H1 (cell line): ENCODE measurements around the gene WASF3. TPM values are rescaled to one million over a fixed set of nuclear protein-coding genes. Genes with fewer than 3 reads are reported as not detected.

Source experiments
- CTCF ChIA-PET: fragments of 300-600 bp; sonication (Branson Sonifier 250); formaldehyde crosslinking; loops from one replicate; lab custom pipeline; 2021; ENCODE audit not compliant: partially characterized antibody; lab: Charles Lee
- POLR2A ChIA-PET: fragments of 300-600 bp; sonication (Branson Sonifier 250); formaldehyde crosslinking; loops from one replicate; lab custom pipeline; 2021; ENCODE audit warnings: inconsistent platforms; ENCODE audit not compliant: partially characterized antibody; lab: Charles Lee
- DNase-seq, 2 experiments: peaks; one replicate each; pipeline versions ENCODE4 v3.0.0 to v3.0.0-alpha.2; 2010 to 2022; ENCODE audit warnings: low spot score in 2 of 2, low read depth in 1 of 2, mixed read lengths in 1 of 2
- FAIRE-seq: peaks from 2 replicates; lab custom pipeline; 2011; peaks lifted over from hg19 to GRCh38; lab: Jason Lieb, UNC
- H2AFZ ChIP-seq: 2 replicates; pipeline ENCODE4 v1.8.1; 2012; ENCODE audit warnings: low read length, inconsistent platforms
- H2AK5ac ChIP-seq: 2 replicates; pipeline ENCODE4 v1.6.1; 2013; ENCODE audit warnings: low read depth, low read length
- H2BK120ac ChIP-seq: replicated peaks from 2 replicates; pipeline ENCODE3; 2013; ENCODE audit warnings: low read depth, low read length, inconsistent platforms
- H2BK12ac ChIP-seq: 2 replicates; pipeline ENCODE4 v1.6.1; 2013; ENCODE audit warnings: low read depth, low read length
- H2BK15ac ChIP-seq: 2 replicates; pipeline ENCODE4 v1.6.1; 2013; ENCODE audit warnings: low read length
- H2BK20ac ChIP-seq: 2 replicates; pipeline ENCODE4 v1.6.1; 2013; ENCODE audit warnings: low read length
- H2BK5ac ChIP-seq: 2 replicates; pipeline ENCODE4 v1.6.1; 2013; ENCODE audit warnings: low read depth, low read length
- H3K14ac ChIP-seq: 2 replicates; pipeline ENCODE4 v1.6.1; 2013; ENCODE audit warnings: inconsistent platforms; ENCODE audit not compliant: insufficient read length
- H3K18ac ChIP-seq: 2 replicates; pipeline ENCODE4 v1.6.1; 2013; ENCODE audit warnings: low read length; ENCODE audit errors: extremely low read depth
- H3K23ac ChIP-seq: 2 replicates; pipeline ENCODE4 v1.6.1; 2013; ENCODE audit warnings: inconsistent platforms; ENCODE audit not compliant: insufficient read length
- H3K23me2 ChIP-seq: 2 replicates; pipeline ENCODE4 v1.6.1; 2013; ENCODE audit warnings: low read depth, low read length
- H3K27ac ChIP-seq: 2 replicates; pipeline ENCODE4 v1.6.1; 2011; ENCODE audit warnings: low read depth, low read length, inconsistent platforms
- H3K27me3 ChIP-seq, 4 experiments: replicated peaks in 1 of 4; 1 replicate in 1 of 4; 2 replicates in 3 of 4; pipeline versions ENCODE4 v1.6.1 to v1.8.1; 2011 to 2013; ENCODE audit warnings: low read length in 3 of 4, mild to moderate bottlenecking in 3 of 4, inconsistent platforms in 2 of 4, mixed read lengths in 2 of 4, moderate library complexity in 1 of 4; ENCODE audit not compliant: control insufficient read depth in 3 of 4, insufficient read depth in 3 of 4; ENCODE audit errors: extremely low read depth in 1 of 4
- H3K36me3 ChIP-seq, 4 experiments: 2 replicates each; pipeline versions ENCODE4 v1.6.1 to v1.8.1; 2011 to 2013; ENCODE audit warnings: mild to moderate bottlenecking in 4 of 4, low read length in 3 of 4, moderate library complexity in 2 of 4, control low read depth in 1 of 4, inconsistent platforms in 1 of 4; ENCODE audit not compliant: insufficient read depth in 4 of 4, control insufficient read depth in 2 of 4
- H3K4ac ChIP-seq: replicated peaks from 2 replicates; pipeline ENCODE3; 2013; ENCODE audit warnings: low read length, low read depth, mixed read lengths, inconsistent platforms; ENCODE audit not compliant: insufficient read length
- H3K4me1 ChIP-seq, 4 experiments: replicated peaks in 1 of 4; 1 replicate in 1 of 4; 2 replicates in 3 of 4; pipeline versions ENCODE4 v1.6.1 to v1.8.1; 2011 to 2013; ENCODE audit warnings: low read length in 3 of 4, inconsistent platforms in 2 of 4, mixed read lengths in 1 of 4; ENCODE audit not compliant: insufficient read depth in 4 of 4, control insufficient read depth in 3 of 4
- H3K4me2 ChIP-seq, 2 experiments: 2 replicates each; pipeline versions ENCODE4 v1.6.1 to v1.8.1; 2011 to 2013; ENCODE audit warnings: low read depth in 2 of 2, low read length in 2 of 2, control low read depth in 1 of 2, inconsistent platforms in 1 of 2, mild to moderate bottlenecking in 1 of 2; ENCODE audit not compliant: insufficient read depth in 1 of 2
- H3K4me3 ChIP-seq, 4 experiments: fragments of 200-600, 300-600 bp in 1 of 4; sonication (generic), shearing (Covaris generic), sonication (Bioruptor Twin) in 1 of 4; 2 replicates each; pipeline versions ENCODE4 v1.5.1 to v1.8.1; 2011 to 2016; ENCODE audit warnings: low read length in 4 of 4, low read depth in 3 of 4, control low read depth in 2 of 4, inconsistent platforms in 2 of 4, mild to moderate bottlenecking in 2 of 4, mixed read lengths in 1 of 4, moderate library complexity in 1 of 4; ENCODE audit not compliant: insufficient read depth in 2 of 4; ENCODE audit errors: extremely low read depth in 1 of 4
- H3K56ac ChIP-seq: replicated peaks from 2 replicates; pipeline ENCODE3; 2013; ENCODE audit warnings: low read depth, mild to moderate bottlenecking, mixed read lengths, low read length, inconsistent platforms; ENCODE audit not compliant: insufficient read length
- H3K79me1 ChIP-seq: 2 replicates; pipeline ENCODE4 v1.6.1; 2013; ENCODE audit warnings: low read depth, low read length, control low read depth
- H3K79me2 ChIP-seq, 2 experiments: 2 replicates each; pipeline versions ENCODE4 v1.6.1 to v1.8.1; 2012 to 2013; ENCODE audit warnings: low read length in 2 of 2, mild to moderate bottlenecking in 2 of 2, inconsistent platforms in 1 of 2; ENCODE audit not compliant: insufficient read depth in 2 of 2, control insufficient read depth in 1 of 2
- H3K9ac ChIP-seq, 4 experiments: replicated peaks in 1 of 4; 1 replicate in 1 of 4; 2 replicates in 3 of 4; pipeline versions ENCODE4 v1.6.1 to v1.8.1; 2011 to 2013; ENCODE audit warnings: low read depth in 3 of 4, low read length in 3 of 4, control low read depth in 2 of 4, mild to moderate bottlenecking in 2 of 4, moderate library complexity in 2 of 4, inconsistent platforms in 1 of 4; ENCODE audit errors: extremely low read depth in 1 of 4
- H3K9me3 ChIP-seq, 2 experiments: 2 replicates each; pipeline versions ENCODE4 v1.6.1 to v1.8.1; 2012 to 2013; ENCODE audit warnings: mild to moderate bottlenecking in 2 of 2, moderate library complexity in 2 of 2, control low read depth in 1 of 2, inconsistent platforms in 1 of 2, low read depth in 1 of 2, low read length in 1 of 2, mixed read lengths in 1 of 2; ENCODE audit not compliant: insufficient read depth in 2 of 2
- H4K20me1 ChIP-seq, 2 experiments: replicated peaks in 1 of 2; 2 replicates each; pipeline versions ENCODE3 to v1.8.1; 2011 to 2013; ENCODE audit warnings: inconsistent platforms in 2 of 2, low read length in 2 of 2, mild to moderate bottlenecking in 1 of 2; ENCODE audit not compliant: insufficient read depth in 2 of 2, control insufficient read depth in 1 of 2
- H4K5ac ChIP-seq: 2 replicates; pipeline ENCODE4 v1.6.1; 2013; ENCODE audit warnings: low read length, low read depth, mixed read lengths, inconsistent platforms; ENCODE audit not compliant: insufficient read length
- H4K8ac ChIP-seq: 2 replicates; pipeline ENCODE4 v1.8.0; 2013; ENCODE audit warnings: mild to moderate bottlenecking, moderate library complexity, low read length, inconsistent platforms; ENCODE audit not compliant: insufficient read depth; ENCODE audit errors: extremely low read depth
- H4K91ac ChIP-seq: replicated peaks from 2 replicates; pipeline ENCODE3; 2013; ENCODE audit warnings: low read length, mixed read lengths, inconsistent platforms; ENCODE audit not compliant: insufficient read length
- EGR1 ChIP-seq: IDR thresholded peaks from 2 replicates; pipeline ENCODE4 v1.6.1; 2011; ENCODE audit warnings: low read depth, low read length, borderline replicate concordance
- RAD21 ChIP-seq, 2 experiments: IDR thresholded peaks in 1 of 2; conservative IDR thresholded peaks in 1 of 2; 2 replicates each; pipeline ENCODE4 v1.6.1; 2011; ENCODE audit warnings: low read depth in 2 of 2, low read length in 2 of 2, improper control_type of control experiment in 1 of 2, inconsistent platforms in 1 of 2, mild to moderate bottlenecking in 1 of 2, moderate library complexity in 1 of 2
- WGBS, 2 experiments: shearing (Covaris generic) in 1 of 2; methylation state at CpG; one replicate each; pipeline versions ENCODE4 v1.1.6 to v1.1.7; 2013 to 2015; ENCODE audit warnings: low lambda C conversion rate in 2 of 2, mixed read lengths in 2 of 2, inconsistent platforms in 1 of 2, low coverage in 1 of 2, missing lambda C conversion rate in 1 of 2; ENCODE audit not compliant: insufficient replicate concordance in 2 of 2, insufficient coverage in 1 of 2, insufficient read length in 1 of 2; ENCODE audit errors: extremely low coverage in 1 of 2, missing lambda C conversion rate in 1 of 2; 5-methylcytosine and 5-hydroxymethylcytosine counted together
- polyA plus RNA-seq, 7 experiments: library from polyadenylated mRNA; depleted of rRNA in 3 of 7; stranded (reverse) in 5 of 7; unstranded in 2 of 7; fragments of >200 nt in 5 of 7; fragments of 200-250 nt in 2 of 7; gene quantifications; 1 replicate in 5 of 7; 2 replicates in 1 of 7; 4 replicates in 1 of 7; pipeline versions ENCODE4 v1.2.1 to v1.2.3, GENCODE V29; 2011 to 2013; ENCODE audit warnings: missing spikeins in 2 of 7, mixed read lengths in 2 of 7
- total RNA-seq: library from RNA; stranded (reverse); fragmentation: NEBNext Ultra II Directional; extraction: Animal tissue kit (Norgen Biotek cat#: 25700); gene quantifications from 2 replicates; pipeline ENCODE4 v1.2.1, GENCODE V29; 2021
- TF ChIP-seq, protein P1 (sequence below), 3 experiments: IDR thresholded peaks; 1 replicate in 2 of 3; 2 replicates in 1 of 3; pipeline versions ENCODE4 v1.5.1 to v1.6.1; 2011; ENCODE audit warnings: low read length in 3 of 3, mild to moderate bottlenecking in 3 of 3, inconsistent platforms in 2 of 3, low read depth in 1 of 3, moderate library complexity in 1 of 3; ENCODE audit not compliant: insufficient read depth in 1 of 3; ENCODE audit errors: control extremely low read depth in 1 of 3

The WASF3 gene
- total and polyA plus RNA-seq, 2 of the 8 experiments (the other 6 are each of a cell fraction or from before 2014, with no cell fraction given), result 18.7 to 39.8 TPM

DNA sequence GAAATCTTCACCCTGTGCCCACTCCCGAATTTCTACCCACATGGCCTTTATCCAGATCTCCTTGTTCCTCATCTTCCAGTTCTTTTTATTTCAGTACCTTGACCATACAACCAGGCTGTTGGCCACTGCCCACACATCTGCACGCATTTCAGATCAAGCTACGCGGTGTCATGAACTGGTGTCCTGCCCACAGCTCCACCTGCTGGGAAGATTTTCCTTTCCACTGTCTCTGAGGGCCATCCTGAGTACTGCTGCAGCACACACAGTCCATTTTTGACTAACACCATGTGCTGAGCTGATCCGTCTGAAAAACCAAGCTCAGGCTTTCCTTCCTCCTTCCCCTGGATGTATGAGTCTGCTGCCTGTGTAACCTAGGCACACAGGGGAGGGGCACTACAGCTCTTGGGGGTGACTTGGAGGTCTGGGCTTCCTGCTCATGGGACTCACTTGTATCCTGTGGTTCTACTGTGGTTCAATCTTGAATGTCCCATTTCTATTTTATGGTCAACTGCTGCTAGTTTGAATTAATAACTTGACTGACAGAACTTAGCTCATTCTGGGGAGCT lies 71.9 kb downstream of the WASF3 start:
- Histone ChIP-seq H3K9ac (no peak overlapping the region), H2BK20ac (no peak overlapping the region), H3K27me3 (no peaks in the 10 kb centered on the region), H3K23me2 (no peaks in the 10 kb centered on the region), H3K36me3 (peaks cover 0 to 3% (median 0%) of the 10 kb centered on the region in 4 experiments; a peak in 1 of 8 replicates), H4K5ac (no peak overlapping the region), H2BK120ac (no peak overlapping the region), H3K4ac (no peak overlapping the region), H3K9me3 (0 out of 4 replicates have a peak, but pooled peaks cover 0 to 4% of the 10 kb centered on the region in 2 experiments), H2BK15ac (no peak overlapping the region; the same call in 1 of the 2 replicates), H4K20me1 (no peaks in the 10 kb centered on the region), H3K79me2 (no peaks in the 10 kb centered on the region), H3K56ac (no peak overlapping the region), H2AK5ac (no peak overlapping the region), H3K4me1 (peaks cover 0 to 5% (median 3%) of the 10 kb centered on the region in 4 experiments; a peak in 1 of 7 replicates), H2AFZ (no peak overlapping the region), H4K91ac (no peak overlapping the region), H3K23ac (no peak overlapping the region), H2BK12ac (no peak overlapping the region), H3K4me3 (no peak overlapping the region), H3K14ac (no peak overlapping the region), H3K27ac (no peak overlapping the region), H3K79me1 (no peaks in the 10 kb centered on the region; the same call in 1 of the 2 replicates), H3K18ac (no peak overlapping the region), H3K4me2 (no peak overlapping the region), H4K8ac (no peak overlapping the region), H2BK5ac (no peak overlapping the region)
- ChIA-PET POLR2A (interaction anchor here (1.0 to 1.5 kb wide), 2 partner anchors 9 to 68 kb away, joined by 3 to 5 read pairs; no protein-coding TSS in a partner anchor), CTCF (interaction anchor here (0.6 to 2.6 kb wide), 27 partner anchors 9 to 1297 kb away, joined by 3 to 14 read pairs (median 4); no protein-coding TSS in a partner anchor)
- DNase-seq (no peak), FAIRE-seq (no peak)
- 90% methylated on average over 5 of the region's 5 CpGs; no CpG with 5 or more reads in 1 of the 2 experiments for WGBS, 2 experiments
- TF ChIP-seq EGR1 (no peak), RAD21 (IDR thresholded peaks at IDR 0.05 in 1 of 2, conservative IDR thresholded peaks at IDR 0.05 in 1 of 2; ENCODE audit: low read depth in 2 of 2, low read length in 2 of 2) (peak; percentile 27 to 30; a peak in 3 of 4 replicates)
- TF ChIP-seq, protein P1, sequence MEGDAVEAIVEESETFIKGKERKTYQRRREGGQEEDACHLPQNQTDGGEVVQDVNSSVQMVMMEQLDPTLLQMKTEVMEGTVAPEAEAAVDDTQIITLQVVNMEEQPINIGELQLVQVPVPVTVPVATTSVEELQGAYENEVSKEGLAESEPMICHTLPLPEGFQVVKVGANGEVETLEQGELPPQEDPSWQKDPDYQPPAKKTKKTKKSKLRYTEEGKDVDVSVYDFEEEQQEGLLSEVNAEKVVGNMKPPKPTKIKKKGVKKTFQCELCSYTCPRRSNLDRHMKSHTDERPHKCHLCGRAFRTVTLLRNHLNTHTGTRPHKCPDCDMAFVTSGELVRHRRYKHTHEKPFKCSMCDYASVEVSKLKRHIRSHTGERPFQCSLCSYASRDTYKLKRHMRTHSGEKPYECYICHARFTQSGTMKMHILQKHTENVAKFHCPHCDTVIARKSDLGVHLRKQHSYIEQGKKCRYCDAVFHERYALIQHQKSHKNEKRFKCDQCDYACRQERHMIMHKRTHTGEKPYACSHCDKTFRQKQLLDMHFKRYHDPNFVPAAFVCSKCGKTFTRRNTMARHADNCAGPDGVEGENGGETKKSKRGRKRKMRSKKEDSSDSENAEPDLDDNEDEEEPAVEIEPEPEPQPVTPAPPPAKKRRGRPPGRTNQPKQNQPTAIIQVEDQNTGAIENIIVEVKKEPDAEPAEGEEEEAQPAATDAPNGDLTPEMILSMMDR (IDR thresholded peaks at IDR 0.05; ENCODE audit: control extremely low read depth in 1 of 3, insufficient read depth in 1 of 3, low read depth in 1 of 3, low read length in 3 of 3), result peak in 2 of 3 experiments; percentile 38; a peak in 2 of 4 replicates
